Cardiac muscle cell (in vitro differentiated cells and primary cell): ENCODE results near the gene ZIC2. TPM values are rescaled to one million over a fixed set of nuclear protein-coding genes. Genes with fewer than 3 reads are reported as not detected.

Experiments
- DNase-seq, 2 donors: peaks; one replicate each; pipeline versions ENCODE4 v3.0.0 to v3.0.0-alpha.2; 2010 to 2017; ENCODE audit warnings: low read depth in 1 of 2, low spot score in 1 of 2
- H3K27ac ChIP-seq: fragments of 200-600 bp; sonication (generic); 2 replicates; pipeline ENCODE4 v1.5.1; 2016
- H3K27me3 ChIP-seq: fragments of 200-600 bp; sonication (generic); 2 replicates; pipeline ENCODE4 v1.6.0; 2016; ENCODE audit warnings: control low read depth
- H3K36me3 ChIP-seq: fragments of 200-600 bp; sonication (generic); 2 replicates; pipeline ENCODE4 v1.5.1; 2016; ENCODE audit warnings: control low read depth
- H3K4me1 ChIP-seq: fragments of 200-600 bp; sonication (generic); 2 replicates; pipeline ENCODE4 v1.8.1; 2017; ENCODE audit warnings: low read depth, mild to moderate bottlenecking, mixed run types
- H3K4me3 ChIP-seq: fragments of 200-600 bp; sonication (generic); 2 replicates; pipeline ENCODE4 v1.5.1; 2016; ENCODE audit warnings: mild to moderate bottlenecking
- H3K9me3 ChIP-seq: fragments of 200-600 bp; sonication (generic); 2 replicates; pipeline ENCODE4 v1.5.1; 2017; ENCODE audit warnings: low read depth, mild to moderate bottlenecking, control low read depth
- polyA plus RNA-seq: library from polyadenylated mRNA; unstranded; fragments of >200 nt; fragmentation: Nextera tagmentation; extraction: Ambion mirVana; gene quantifications from 2 replicates; pipeline ENCODE4 v1.2.1, GENCODE V29; 2016
- total RNA-seq: library from RNA; depleted of rRNA; stranded (reverse); fragments of >200 nt; gene quantifications from 2 replicates; pipeline ENCODE4 v1.2.3, GENCODE V29; 2016
- TF ChIP-seq, protein P1 (sequence below): IDR thresholded peaks from 2 replicates; pipeline ENCODE4 v1.5.1; 2012; ENCODE audit warnings: low read depth, mild to moderate bottlenecking, low read length

Gene ZIC2
- total and polyA plus RNA-seq, 2 experiments from 2014 or later: 0.06 to 0.21 TPM

DNA sequence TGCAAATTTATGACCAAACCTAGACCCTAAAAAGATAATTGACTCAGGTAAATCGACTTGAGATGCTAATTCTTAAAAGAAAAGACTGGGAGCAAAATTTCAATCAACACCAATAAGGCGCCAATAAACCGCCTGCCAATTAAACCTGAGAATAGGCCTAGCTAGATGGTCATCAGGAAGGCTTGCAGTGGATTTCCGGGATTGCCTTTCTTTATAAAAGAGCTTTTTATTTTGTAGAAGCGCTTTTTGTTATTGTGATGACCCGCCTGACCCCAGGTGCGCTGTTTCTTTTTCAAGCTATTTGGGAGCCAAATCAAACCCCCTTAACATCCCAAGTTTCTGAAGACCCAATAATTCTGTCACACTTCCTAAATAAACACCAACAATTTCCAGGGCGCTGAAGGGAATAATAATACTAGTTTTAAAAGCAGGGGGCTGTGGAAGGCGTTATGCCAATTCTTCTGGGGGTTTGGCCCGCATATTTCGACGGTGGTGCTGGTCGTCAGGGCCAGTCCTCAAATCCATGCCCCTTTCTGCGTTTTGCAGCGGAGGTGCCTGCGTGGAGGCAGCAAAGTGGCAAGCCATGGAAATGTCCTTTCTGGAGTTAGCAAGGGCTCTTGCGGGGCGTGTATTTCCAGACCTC is 7.2 kb upstream of the ZIC2 start:
- Histone ChIP-seq H3K4me3 (no peak overlapping the region), H3K27me3 (peaks cover 97% of the 10 kb centered on the region), H3K4me1 (no peaks in the 10 kb centered on the region), H3K27ac (no peak overlapping the region), H3K9me3 (no peaks in the 10 kb centered on the region), H3K36me3 (no peaks in the 10 kb centered on the region)
- TF ChIP-seq, protein P1, sequence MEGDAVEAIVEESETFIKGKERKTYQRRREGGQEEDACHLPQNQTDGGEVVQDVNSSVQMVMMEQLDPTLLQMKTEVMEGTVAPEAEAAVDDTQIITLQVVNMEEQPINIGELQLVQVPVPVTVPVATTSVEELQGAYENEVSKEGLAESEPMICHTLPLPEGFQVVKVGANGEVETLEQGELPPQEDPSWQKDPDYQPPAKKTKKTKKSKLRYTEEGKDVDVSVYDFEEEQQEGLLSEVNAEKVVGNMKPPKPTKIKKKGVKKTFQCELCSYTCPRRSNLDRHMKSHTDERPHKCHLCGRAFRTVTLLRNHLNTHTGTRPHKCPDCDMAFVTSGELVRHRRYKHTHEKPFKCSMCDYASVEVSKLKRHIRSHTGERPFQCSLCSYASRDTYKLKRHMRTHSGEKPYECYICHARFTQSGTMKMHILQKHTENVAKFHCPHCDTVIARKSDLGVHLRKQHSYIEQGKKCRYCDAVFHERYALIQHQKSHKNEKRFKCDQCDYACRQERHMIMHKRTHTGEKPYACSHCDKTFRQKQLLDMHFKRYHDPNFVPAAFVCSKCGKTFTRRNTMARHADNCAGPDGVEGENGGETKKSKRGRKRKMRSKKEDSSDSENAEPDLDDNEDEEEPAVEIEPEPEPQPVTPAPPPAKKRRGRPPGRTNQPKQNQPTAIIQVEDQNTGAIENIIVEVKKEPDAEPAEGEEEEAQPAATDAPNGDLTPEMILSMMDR: no peak
- DNase-seq: peak in 1 of 2 donors; percentile 0

DNA sequence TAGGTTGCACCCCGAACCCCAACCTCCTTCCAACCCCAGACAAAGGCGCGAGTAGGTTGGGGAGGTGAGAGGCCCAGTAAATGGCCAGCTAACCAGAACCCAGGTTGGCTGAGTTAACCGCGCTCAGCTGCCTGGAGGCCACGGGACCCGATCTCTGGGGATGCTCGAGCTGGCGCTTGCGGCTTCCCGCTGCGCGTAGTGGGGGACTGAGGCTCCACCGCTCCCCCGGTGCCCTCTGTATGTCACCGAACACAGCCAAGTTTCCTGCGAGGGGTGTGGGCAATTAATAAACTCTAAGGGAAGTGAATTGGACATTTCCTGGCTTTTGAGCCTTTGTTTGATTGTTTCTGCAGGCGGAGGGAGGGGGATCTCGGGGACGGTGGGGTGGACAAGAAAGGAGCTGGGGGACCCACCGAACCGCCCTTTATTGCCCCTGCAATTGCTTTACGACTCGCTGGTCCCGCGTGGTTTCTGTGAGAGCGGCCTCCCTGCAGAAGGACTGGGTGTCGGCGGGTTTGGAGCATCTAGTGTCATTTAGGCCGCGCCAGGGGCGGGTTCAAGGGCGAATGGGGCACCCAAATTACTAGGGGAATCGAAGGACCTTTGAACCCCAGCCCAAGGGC is 6.5 kb upstream of the ZIC2 start:
- H3K9me3 ChIP-seq: no peaks in the 10 kb centered on the region
- no peak overlapping the region for H3K27ac ChIP-seq
- DNase-seq: peak in 1 of 2 donors; percentile 0
- H3K36me3 ChIP-seq: no peaks in the 10 kb centered on the region
- H3K4me1 ChIP-seq: no peaks in the 10 kb centered on the region
- TF ChIP-seq, protein P1: no peak
- H3K27me3 ChIP-seq: peaks cover 97% of the 10 kb centered on the region
- H3K4me3 ChIP-seq: no peak overlapping the region

GRCh38 chr13:99975626-99976025 is 6.0 kb upstream of the ZIC2 start:
- TF ChIP-seq, protein P1: no peak
- Histone ChIP-seq H3K4me3 (no peak overlapping the region), H3K27me3 (peaks cover 98% of the 10 kb centered on the region), H3K9me3 (no peaks in the 10 kb centered on the region), H3K27ac (no peak overlapping the region), H3K36me3 (no peaks in the 10 kb centered on the region), H3K4me1 (no peaks in the 10 kb centered on the region)
- DNase-seq: no peak

GRCh38 chr13:99976575-99976974 is 5.0 kb upstream of the ZIC2 start:
- Histone ChIP-seq H3K36me3 (no peaks in the 10 kb centered on the region), H3K4me1 (no peaks in the 10 kb centered on the region), H3K9me3 (no peaks in the 10 kb centered on the region), H3K27ac (no peak overlapping the region), H3K4me3 (no peak overlapping the region), H3K27me3 (peaks cover 97% of the 10 kb centered on the region)
- TF ChIP-seq, protein P1: no peak
- no peak for DNase-seq

- DNase-seq: no peak
- Histone ChIP-seq H3K4me3 (no peak overlapping the region), H3K36me3 (no peaks in the 10 kb centered on the region), H3K9me3 (no peaks in the 10 kb centered on the region), H3K27ac (no peak overlapping the region), H3K4me1 (no peaks in the 10 kb centered on the region), H3K27me3 (peaks cover 97% of the 10 kb centered on the region)
- TF ChIP-seq, protein P1: no peak
These were observed 4.2 kb upstream of the ZIC2 start for GRCh38 chr13:99977334-99977911.
